ENCODE data around the gene TULP1.

The TULP1 gene

GRCh38 chr6:35481226-35481625 is 31.5 kb downstream of the TULP1 start:
- no peak for DNase-seq

- DNase-seq = no peak
These were observed 32.5 kb downstream of the TULP1 start for GRCh38 chr6:35480176-35480575.

- DNase-seq = no peak
These were observed 34.4 kb downstream of the TULP1 start for GRCh38 chr6:35478259-35478658.

GRCh38 chr6:35477551-35478179 is 35.0 kb downstream of the TULP1 start:
- no peak for DNase-seq

- no peak for DNase-seq
These were observed 35.7 kb downstream of the TULP1 start for GRCh38 chr6:35477028-35477427.

- DNase-seq = no peak
These were observed 36.7 kb downstream of the TULP1 start for GRCh38 chr6:35476004-35476403.

- DNase-seq = no peak
These were observed 37.1 kb downstream of the TULP1 start for GRCh38 chr6:35475573-35475972.

GRCh38 chr6:35474942-35475570 is 37.6 kb downstream of the TULP1 start:
- DNase-seq = no peak

- DNase-seq = peak; percentile 34
These were observed 38.4 kb downstream of the TULP1 start for GRCh38 chr6:35474131-35474941.

- DNase-seq = no peak
These were observed 38.9 kb downstream of the TULP1 start for GRCh38 chr6:35473850-35474130.

- DNase-seq = no peak
These were observed 39.4 kb downstream of the TULP1 start for GRCh38 chr6:35473075-35473849.

- no peak for DNase-seq
These were observed 40.8 kb downstream of the TULP1 start for GRCh38 chr6:35471836-35472345.

GRCh38 chr6:35470663-35471120 is 42.0 kb downstream of the TULP1 start:
- no peak for DNase-seq

- peak; percentile 49 for DNase-seq
These were observed 42.7 kb downstream of the TULP1 start for GRCh38 chr6:35469751-35470662.

GRCh38 chr6:35468980-35469750 is 43.5 kb downstream of the TULP1 start:
- peak; percentile 55 for DNase-seq

GRCh38 chr6:35468181-35468979 is 44.3 kb downstream of the TULP1 start, which contains the start of gene RPL10A:
Gene RPL10A, plus strand, starts transcription at chr6:35468401. Its CDS starts 34 bp downstream, at chr6:35468435.
- DNase-seq = peak; percentile 97

- DNase-seq = no peak
These were observed 47.0 kb downstream of the TULP1 start for GRCh38 chr6:35465646-35466045.

GRCh38 chr6:35463292-35463691 is 49.4 kb downstream of the TULP1 start:
- no peak for DNase-seq

GRCh38 chr6:35461270-35461669 is 51.4 kb downstream of the TULP1 start:
- DNase-seq = no peak

GRCh38 chr6:35457907-35458306 is 54.8 kb downstream of the TULP1 start:
- DNase-seq = no peak
